Brain microvascular endothelial cell (primary cell): Measurements from ENCODE around the gene SMARCA5.

Source experiments
- DNase-seq: peaks from one replicate; pipeline ENCODE4 v3.0.0-alpha.2; 2020
- H3K27ac ChIP-seq: fragments of 250-450 bp; sonication (Bioruptor Pico); 2 replicates; pipeline ENCODE4 v1.5.1; 2020; ENCODE audit warnings: mild to moderate bottlenecking, moderate library complexity
- H3K27me3 ChIP-seq: fragments of 250-450 bp; sonication (Bioruptor Pico); replicated peaks from 2 replicates; pipeline ENCODE4 v1.5.1; 2020; ENCODE audit warnings: mild to moderate bottlenecking
- H3K36me3 ChIP-seq: fragments of 250-450 bp; sonication (Bioruptor Pico); replicated peaks from 2 replicates; pipeline ENCODE4 v1.5.1; 2020; ENCODE audit warnings: mild to moderate bottlenecking
- H3K4me3 ChIP-seq: 2 replicates; pipeline ENCODE4 v1.5.1; 2011; ENCODE audit warnings: low read depth, mild to moderate bottlenecking, control low read depth, low read length, moderate library complexity
- CTCF ChIP-seq: IDR thresholded peaks from 2 replicates; pipeline ENCODE4 v1.5.1; 2011; ENCODE audit warnings: low read depth, mild to moderate bottlenecking, moderate library complexity, low read length, control low read depth, inconsistent platforms; ENCODE audit errors: missing control alignments
- in situ Hi-C: cut with HindIII; loops from 2 replicates; pipeline ENCODE4 v1.10.0; 2017; ENCODE audit warnings: low sequenced_read_pairs, low pct_ligation_motif_present

The SMARCA5 gene

DNA sequence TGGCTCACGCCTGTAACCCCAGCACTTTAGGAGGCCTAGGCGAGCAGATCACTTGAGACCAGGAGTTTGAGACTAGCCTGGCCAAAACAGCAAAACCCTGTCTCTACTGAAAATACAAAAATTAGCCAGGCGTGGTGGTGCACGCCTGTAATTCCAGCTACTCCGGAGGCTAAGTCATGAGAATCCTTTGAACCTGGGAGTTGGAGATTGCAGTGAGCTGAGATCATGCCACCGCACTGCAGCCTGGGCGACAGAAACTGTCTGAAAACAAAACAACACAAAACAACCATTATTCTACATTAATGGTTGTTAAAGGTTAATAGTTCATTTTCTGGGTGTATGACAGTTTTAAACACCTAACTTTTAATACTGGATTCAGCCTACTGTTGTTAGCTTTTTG is 1.6 kb upstream of the SMARCA5 start:
- in situ Hi-C loops, result no loop called here
- no peak for DNase-seq
- TF ChIP-seq CTCF, result no peak
- Histone ChIP-seq H3K27ac (no peak overlapping the region), H3K4me3 (no peak overlapping the region), H3K27me3 (no peaks in the 10 kb centered on the region), H3K36me3 (no peaks in the 10 kb centered on the region)

GRCh38 chr4:143512978-143513313 is 556 bp upstream of the SMARCA5 start:
- peak overlapping the region; percentile 92 for H3K27ac ChIP-seq
- no peaks in the 10 kb centered on the region for H3K36me3 ChIP-seq
- no peaks in the 10 kb centered on the region for H3K27me3 ChIP-seq
- TF ChIP-seq CTCF, result no peak
- in situ Hi-C loops, result no loop called here
- H3K4me3 ChIP-seq, result peak overlapping the region; percentile 90
- no peak for DNase-seq

- no peaks in the 10 kb centered on the region for H3K27me3 ChIP-seq
- TF ChIP-seq CTCF, result no peak
- in situ Hi-C loops, result no loop called here
- H3K27ac ChIP-seq, result peak overlapping the region; percentile 92
- H3K4me3 ChIP-seq, result peak overlapping the region; percentile 90
- H3K36me3 ChIP-seq, result no peaks in the 10 kb centered on the region
- no peak for DNase-seq
Measured at GRCh38 chr4:143514169-143514495, 630 bp downstream of the SMARCA5 start.

GRCh38 chr4:143514497-143514896 is 995 bp downstream of the SMARCA5 start:
- in situ Hi-C loops, result no loop called here
- DNase-seq, result peak; percentile 38
- peak overlapping the region; percentile 92 for H3K27ac ChIP-seq
- no peak for TF ChIP-seq CTCF
- no peaks in the 10 kb centered on the region for H3K27me3 ChIP-seq
- H3K36me3 ChIP-seq, result peaks cover 1% of the 10 kb centered on the region
- H3K4me3 ChIP-seq, result peak overlapping the region; percentile 90

DNA sequence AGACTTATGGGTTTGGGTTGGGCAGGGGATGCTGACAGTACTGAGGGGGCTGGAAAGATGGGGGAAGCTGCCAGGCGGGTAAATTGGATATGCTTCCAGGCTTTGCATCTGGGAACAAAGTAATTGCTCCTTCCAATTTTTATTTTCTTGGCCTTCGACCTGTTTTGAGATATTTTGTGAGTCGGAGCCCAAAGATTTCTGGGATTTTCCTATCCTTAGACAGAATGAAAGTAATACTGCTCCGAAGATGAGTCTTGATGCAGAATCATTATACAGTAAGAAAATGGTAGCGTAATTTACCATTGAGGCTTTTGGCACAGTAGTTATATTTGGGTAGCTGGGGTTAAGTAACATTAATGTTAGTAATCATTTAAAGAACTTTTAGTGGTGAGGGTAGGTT is 1.4 kb downstream of the SMARCA5 start:
- Histone ChIP-seq H3K36me3 (peaks cover 5% of the 10 kb centered on the region), H3K4me3 (peak overlapping the region; percentile 90), H3K27me3 (no peaks in the 10 kb centered on the region), H3K27ac (no peak overlapping the region)
- no peak for TF ChIP-seq CTCF
- in situ Hi-C loops, result no loop called here
- no peak for DNase-seq

- peaks cover 5% of the 10 kb centered on the region for H3K36me3 ChIP-seq
- peak overlapping the region; percentile 90 for H3K4me3 ChIP-seq
- H3K27me3 ChIP-seq, result no peaks in the 10 kb centered on the region
- no peak overlapping the region for H3K27ac ChIP-seq
- no peak for TF ChIP-seq CTCF
- in situ Hi-C loops, result no loop called here
- DNase-seq, result no peak
Measured at GRCh38 chr4:143515905-143516304, 2.4 kb downstream of the SMARCA5 start.
